Lung (tissue), 12 donors: Measurements from ENCODE around the gene GRM8. TPM values are rescaled to one million over a fixed set of nuclear protein-coding genes. Genes with fewer than 3 reads are reported as not detected.
"Not testable (repeated sequence)": the region's sequence is repeated elsewhere in the genome, so short reads cannot be mapped to it uniquely, and the experiment has no call there.

Experiments
- ATAC-seq: fragments of 200-7000 bp; cut with Tn5 transposase; one replicate; pipeline ENCODE4 v1.9.1; 2020; ENCODE audit warnings: moderate number of reproducible peaks; ENCODE audit not compliant: insufficient read depth, low FRiP score
- DNase-seq, 3 donors: peaks; one replicate each; pipeline ENCODE4 v3.0.0-alpha.2; 2013 to 2017
- H3K27ac ChIP-seq, 2 donors: one replicate each; pipeline ENCODE4 v1.5.1; 2013; ENCODE audit warnings: mild to moderate bottlenecking in 2 of 2, moderate library complexity in 2 of 2, control low read depth in 1 of 2, inconsistent platforms in 1 of 2, low read depth in 1 of 2, low read length in 1 of 2
- H3K27me3 ChIP-seq, 3 donors: one replicate each; pipeline ENCODE4 v1.5.1; 2013; ENCODE audit warnings: low read length in 2 of 3; ENCODE audit not compliant: control insufficient read depth in 3 of 3, insufficient read depth in 3 of 3
- H3K36me3 ChIP-seq, 4 donors: one replicate each; pipeline ENCODE4 v1.5.1; 2013; ENCODE audit warnings: low read length in 4 of 4, mild to moderate bottlenecking in 1 of 4, moderate library complexity in 1 of 4; ENCODE audit not compliant: control insufficient read depth in 4 of 4, insufficient read depth in 4 of 4
- H3K4me1 ChIP-seq, 5 donors: one replicate each; pipeline ENCODE4 v1.5.1; 2013; ENCODE audit warnings: low read length in 5 of 5, mild to moderate bottlenecking in 2 of 5, moderate library complexity in 1 of 5; ENCODE audit not compliant: control insufficient read depth in 5 of 5, insufficient read depth in 5 of 5
- H3K4me3 ChIP-seq: one replicate; pipeline ENCODE4 v1.5.1; 2013; ENCODE audit warnings: mild to moderate bottlenecking, control low read depth, moderate library complexity
- H3K9ac ChIP-seq, 2 donors: one replicate each; pipeline ENCODE4 v1.5.1; 2013; ENCODE audit warnings: low read length in 2 of 2, control low read depth in 1 of 2; ENCODE audit not compliant: insufficient read depth in 1 of 2
- H3K9me3 ChIP-seq, 4 donors: one replicate each; pipeline ENCODE4 v1.5.1; 2013; ENCODE audit warnings: low read length in 3 of 4, mild to moderate bottlenecking in 1 of 4, moderate library complexity in 1 of 4; ENCODE audit not compliant: control insufficient read depth in 4 of 4, insufficient read depth in 3 of 4
- CTCF ChIP-seq: IDR thresholded peaks from 2 replicates; pipeline ENCODE4 v1.5.1; 2012; ENCODE audit warnings: mild to moderate bottlenecking; ENCODE audit errors: control extremely low read depth, extremely low read depth
- WGBS, 2 donors: extraction: QIAGEN DNeasy Blood & Tissue Kit; methylation state at CpG; one replicate each; pipeline ENCODE4 v1.1.7; 2013; 5-methylcytosine and 5-hydroxymethylcytosine counted together
- polyA plus RNA-seq, 2 donors: library from polyadenylated mRNA; stranded (reverse); fragments of 200-250 nt; gene quantifications; one replicate each; pipeline ENCODE4 v1.2.1, GENCODE V29; 2013
- total RNA-seq, 2 donors: library from RNA; depleted of rRNA in 1 of 2; stranded (reverse); fragments of >200 nt in 1 of 2; gene quantifications; one replicate each; pipeline ENCODE4 v1.2.1, GENCODE V29; 2014 to 2021
- donor health status: control.
- donor health status: control.
- donor health status: Bipolar disorder and iron deficiency.
- donor health status: healthy.
- donor health status: DM: yes; HTN: yes; CAD: no.

Gene GRM8
- total and polyA plus RNA-seq, 4 donors, result 0.01 to 0.83 (median 0.24) TPM; not detected in 1

GRCh38 chr7:126842451-126842850 lies 410.3 kb downstream of the GRM8 start:
- H3K4me3 ChIP-seq, result no peak overlapping the region
- peaks cover 0 to 2% (median 0%) of the 10 kb centered on the region in 4 donors for H3K9me3 ChIP-seq
- no peaks in the 10 kb centered on the region for H3K36me3 ChIP-seq
- no peaks in the 10 kb centered on the region for H3K4me1 ChIP-seq
- no peak for DNase-seq
- TF ChIP-seq CTCF, result no peak
- no peak overlapping the region for H3K27ac ChIP-seq
- no peaks in the 10 kb centered on the region for H3K27me3 ChIP-seq
- 78 to 87% methylated on average over 1 of the region's 1 CpG for WGBS, 2 donors
- H3K9ac ChIP-seq, result no peak overlapping the region
- ATAC-seq, result no peak

GRCh38 chr7:126840869-126841268 lies 411.9 kb downstream of the GRM8 start:
- no peak for TF ChIP-seq CTCF
- Histone ChIP-seq H3K36me3 (no peaks in the 10 kb centered on the region), H3K9me3 (no peaks in the 10 kb centered on the region), H3K4me1 (no peaks in the 10 kb centered on the region), H3K27ac (no peak overlapping the region), H3K4me3 (no peak overlapping the region), H3K9ac (no peak overlapping the region), H3K27me3 (no peaks in the 10 kb centered on the region)
- DNase-seq, result peak in 1 of 3 donors; percentile 2
- no peak for ATAC-seq

- Histone ChIP-seq H3K27ac (no peak overlapping the region), H3K36me3 (no peaks in the 10 kb centered on the region), H3K9me3 (no peaks in the 10 kb centered on the region), H3K4me1 (no peaks in the 10 kb centered on the region), H3K9ac (no peak overlapping the region), H3K4me3 (no peak overlapping the region), H3K27me3 (no peaks in the 10 kb centered on the region)
- DNase-seq, result peak in 1 of 3 donors; percentile 3
- no peak for ATAC-seq
- WGBS, 2 donors, result 73 to 93% methylated on average over 1 of the region's 1 CpG
- TF ChIP-seq CTCF, result no peak
Measured at GRCh38 chr7:126839624-126840023, 413.1 kb downstream of the GRM8 start.

- H3K9ac ChIP-seq, result no peak overlapping the region
- no peak for DNase-seq
- no peak overlapping the region for H3K27ac ChIP-seq
- H3K9me3 ChIP-seq, result no peaks in the 10 kb centered on the region
- TF ChIP-seq CTCF, result no peak
- no peaks in the 10 kb centered on the region for H3K4me1 ChIP-seq
- H3K36me3 ChIP-seq, result peaks cover 0 to 1% (median 0%) of the 10 kb centered on the region in 4 donors
- no peaks in the 10 kb centered on the region for H3K27me3 ChIP-seq
- ATAC-seq, result no peak
- no peak overlapping the region for H3K4me3 ChIP-seq
Measured at GRCh38 chr7:126838194-126838593, 414.5 kb downstream of the GRM8 start.

GRCh38 chr7:126831241-126831640 lies 421.5 kb downstream of the GRM8 start:
- not testable (repeated sequence) for H3K4me1 ChIP-seq, H3K9ac ChIP-seq
- WGBS, 2 donors, result 70 to 85% methylated on average over 7 to 9 of the region's 9 CpGs

More at GRCh38 chr7:126831241-126831640, 421.5 kb downstream of the GRM8 start:
- DNase-seq, H3K36me3 ChIP-seq, H3K9me3 ChIP-seq, ATAC-seq, H3K4me3 ChIP-seq, H3K27ac ChIP-seq, H3K27me3 ChIP-seq: not testable (repeated sequence)
